ENCODE measurements around the gene CUEDC2. TPM values are rescaled to one million over a fixed set of nuclear protein-coding genes. Genes with fewer than 3 reads are reported as not detected.

CUEDC2 gene
- total RNA-seq, 1 donor from 2014 or later = 43.7 TPM

- H3K9me3 Mint-ChIP-seq = no peaks in the 10 kb centered on the region
- ChIA-PET POLR2A (interaction anchor here (0.6 to 6.2 kb wide), 10 partner anchors 10 to 250 kb away, joined by 3 to 305 read pairs (median 12); partner anchors contain the start of genes C10orf95, CUEDC2 and NFKB2), CTCF (interaction anchor here (4.1 to 5.2 kb wide), 3 partner anchors 20 to 189 kb away, joined by 24 to 40 read pairs (median 29); no protein-coding TSS in a partner anchor)
- H3K27ac Mint-ChIP-seq = no peak overlapping the region
- DNase-seq (peak; percentile 71), ATAC-seq (ENCODE audit: low read depth) (peak; percentile 11)
- peaks cover 18% of the 10 kb centered on the region for H3K36me3 Mint-ChIP-seq (ENCODE audit: low read depth)
- TF ChIP-seq, protein P1, sequence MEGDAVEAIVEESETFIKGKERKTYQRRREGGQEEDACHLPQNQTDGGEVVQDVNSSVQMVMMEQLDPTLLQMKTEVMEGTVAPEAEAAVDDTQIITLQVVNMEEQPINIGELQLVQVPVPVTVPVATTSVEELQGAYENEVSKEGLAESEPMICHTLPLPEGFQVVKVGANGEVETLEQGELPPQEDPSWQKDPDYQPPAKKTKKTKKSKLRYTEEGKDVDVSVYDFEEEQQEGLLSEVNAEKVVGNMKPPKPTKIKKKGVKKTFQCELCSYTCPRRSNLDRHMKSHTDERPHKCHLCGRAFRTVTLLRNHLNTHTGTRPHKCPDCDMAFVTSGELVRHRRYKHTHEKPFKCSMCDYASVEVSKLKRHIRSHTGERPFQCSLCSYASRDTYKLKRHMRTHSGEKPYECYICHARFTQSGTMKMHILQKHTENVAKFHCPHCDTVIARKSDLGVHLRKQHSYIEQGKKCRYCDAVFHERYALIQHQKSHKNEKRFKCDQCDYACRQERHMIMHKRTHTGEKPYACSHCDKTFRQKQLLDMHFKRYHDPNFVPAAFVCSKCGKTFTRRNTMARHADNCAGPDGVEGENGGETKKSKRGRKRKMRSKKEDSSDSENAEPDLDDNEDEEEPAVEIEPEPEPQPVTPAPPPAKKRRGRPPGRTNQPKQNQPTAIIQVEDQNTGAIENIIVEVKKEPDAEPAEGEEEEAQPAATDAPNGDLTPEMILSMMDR (IDR thresholded peaks at IDR 0.05) = no peak
- intact Hi-C loops (cut with micrococcal nuclease) = loop anchor here (1.0 to 2.0 kb wide), 4 partner anchors 8 to 299 kb away; partner anchors contain the start of genes GBF1 and LDB1
- peak overlapping the region; percentile 98 for H3K4me3 Mint-ChIP-seq
- peaks cover 43% of the 10 kb centered on the region for H3K4me1 Mint-ChIP-seq
- H3K27me3 Mint-ChIP-seq = peaks cover 24% of the 10 kb centered on the region
Measured at GRCh38 chr10:102419269-102420180, 12.8 kb downstream of the CUEDC2 start.

DNA sequence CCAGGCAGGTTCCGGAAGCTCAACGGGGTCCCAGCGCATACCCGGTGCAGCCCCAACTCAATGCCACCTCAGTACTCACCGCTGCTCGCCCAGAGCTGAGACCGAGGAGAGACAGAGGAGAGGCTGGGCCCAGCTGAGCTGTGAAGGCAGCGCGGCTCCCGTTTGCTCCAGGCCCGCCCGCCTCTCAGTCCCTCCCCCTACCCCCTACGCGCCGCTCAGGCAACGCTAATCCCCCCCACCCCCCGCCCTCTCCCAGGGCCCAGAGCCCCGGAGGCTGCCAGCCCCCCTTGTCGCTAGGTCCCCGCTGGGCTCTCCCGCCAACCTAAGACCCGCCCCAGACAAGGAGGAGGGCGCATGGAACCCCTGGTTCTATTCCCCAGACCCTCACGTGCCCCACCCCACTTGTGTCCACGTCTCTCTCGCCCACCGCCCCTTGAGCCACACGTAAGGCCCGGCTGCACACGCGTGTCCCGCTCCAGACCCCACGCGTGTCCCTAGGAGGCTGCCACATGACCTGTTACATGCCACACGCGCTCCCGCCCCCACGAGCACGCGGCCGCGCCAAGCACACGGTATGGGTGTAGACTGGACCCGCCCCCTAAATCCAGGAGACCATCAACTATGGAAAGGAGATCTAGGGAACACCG is 13.6 kb downstream of the CUEDC2 start, which contains the start of gene PSD:
TSS of gene PSD (minus strand) at position 164 of the 647 bp plus-strand sequence. CDS start 1,747 bp downstream, outside the sequence.
- TF ChIP-seq, protein P1 (IDR thresholded peaks at IDR 0.05) = no peak
- ChIA-PET CTCF (no interaction called here), POLR2A (interaction anchor here (2.6 kb wide), 1 partner anchor 12 kb away, joined by 11 read pairs; no protein-coding TSS in a partner anchor)
- Mint-ChIP-seq H3K27me3 (peaks cover 32% of the 10 kb centered on the region), H3K4me3 (peak within 1 kb of the TSS; percentile 98), H3K27ac (no peak within 1 kb of the TSS), H3K4me1 (peaks cover 43% of the 10 kb centered on the region), H3K36me3 (ENCODE audit: low read depth) (peaks cover 14% of the 10 kb centered on the region), H3K9me3 (no peaks in the 10 kb centered on the region)
- ATAC-seq (ENCODE audit: low read depth) (no peak), DNase-seq (no peak)
- intact Hi-C loops (cut with micrococcal nuclease) = no loop called here

DNA sequence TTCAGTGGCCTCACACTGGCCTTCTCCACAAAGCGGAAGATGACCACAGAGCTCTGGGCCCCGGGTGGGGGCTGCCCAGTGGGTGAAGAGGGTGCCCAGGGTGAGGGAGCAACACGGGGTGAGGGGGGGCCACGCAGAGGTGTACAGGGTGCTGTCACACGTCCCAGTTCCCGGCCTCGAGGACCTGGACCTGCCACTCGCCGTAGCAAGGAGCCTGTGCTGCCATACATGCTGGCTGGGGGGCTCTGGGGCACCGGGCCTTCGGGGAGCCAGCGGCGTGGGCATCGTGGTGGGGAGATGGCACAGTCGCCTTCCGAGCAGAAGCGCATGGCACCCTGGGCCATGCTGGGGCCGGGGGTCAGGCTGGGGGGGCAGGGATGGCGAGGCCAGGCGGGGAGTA is 15.7 kb downstream of the CUEDC2 start:
- ChIA-PET CTCF (no interaction called here), POLR2A (interaction anchor here (2.6 kb wide), 1 partner anchor 10 kb away, joined by 11 read pairs; no protein-coding TSS in a partner anchor)
- peaks cover 5% of the 10 kb centered on the region for H3K36me3 Mint-ChIP-seq (ENCODE audit: low read depth)
- ATAC-seq (ENCODE audit: low read depth) (no peak), DNase-seq (no peak)
- no peaks in the 10 kb centered on the region for H3K9me3 Mint-ChIP-seq
- peaks cover 41% of the 10 kb centered on the region for H3K27me3 Mint-ChIP-seq
- intact Hi-C loops (cut with micrococcal nuclease) = no loop called here
- no peak overlapping the region for H3K27ac Mint-ChIP-seq
- H3K4me1 Mint-ChIP-seq = peaks cover 35% of the 10 kb centered on the region
- no peak overlapping the region for H3K4me3 Mint-ChIP-seq
- TF ChIP-seq, protein P1 (IDR thresholded peaks at IDR 0.05) = no peak

DNA sequence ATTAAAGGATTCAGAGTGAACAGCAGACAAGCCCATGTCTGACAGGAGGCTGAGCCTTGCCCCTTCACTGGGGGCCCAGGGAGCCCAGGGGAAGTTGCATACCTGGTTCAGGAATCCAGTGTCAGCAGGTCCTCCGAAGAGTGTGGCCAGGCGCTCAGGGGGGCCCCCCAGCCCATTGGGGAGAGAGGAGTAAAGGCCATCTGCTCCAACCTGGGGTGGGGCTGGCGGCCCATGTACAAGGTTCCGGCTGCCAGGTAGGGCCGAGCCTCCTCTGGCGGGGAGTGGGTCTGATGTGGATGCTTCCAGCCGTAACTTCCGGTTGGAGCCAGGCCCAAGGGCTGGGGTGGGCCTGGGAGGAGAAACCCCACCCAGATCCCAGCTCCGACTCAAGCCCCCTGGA is 16.1 kb downstream of the CUEDC2 start:
- POLR2A ChIA-PET = interaction anchor here (1.9 to 2.6 kb wide), 2 partner anchors 10 to 18 kb away, joined by 4 to 11 read pairs; no protein-coding TSS in a partner anchor
- Mint-ChIP-seq H3K27ac (no peak overlapping the region), H3K4me1 (peaks cover 39% of the 10 kb centered on the region), H3K36me3 (ENCODE audit: low read depth) (peaks cover 5% of the 10 kb centered on the region), H3K9me3 (no peaks in the 10 kb centered on the region), H3K27me3 (peaks cover 44% of the 10 kb centered on the region), H3K4me3 (no peak overlapping the region)
- DNase-seq = no peak
- TF ChIP-seq, protein P1 (IDR thresholded peaks at IDR 0.05) = no peak
- intact Hi-C loops (cut with micrococcal nuclease) = no loop called here
- ATAC-seq (ENCODE audit: low read depth) = no peak
- CTCF ChIA-PET = no interaction called here
